ENCODE results near the gene FGF11. TPM values are rescaled to one million over a fixed set of nuclear protein-coding genes. Genes with fewer than 3 reads are reported as not detected.
A peak's percentile ranks its signal among the peaks of the same experiment; 100 is the strongest.

The FGF11 gene
- total and polyA plus RNA-seq, 2 experiments from 2014 or later: 0.36 TPM; not detected in 1

GRCh38 chr17:7476951-7477350 is 37.6 kb downstream of the FGF11 start:
- Histone ChIP-seq H3K9me3 (ENCODE audit: low read depth) (no peaks in the 10 kb centered on the region), H3K27ac (peak overlapping the region; percentile 99), H2AFZ (no peak overlapping the region), H3K4me2 (ENCODE audit: unreplicated experiment) (peak overlapping the region; percentile 98), H3K79me2 (ENCODE audit: insufficient read depth) (peaks cover 97% of the 10 kb centered on the region), H3K9ac (peak overlapping the region; percentile 99), H4K20me1 (ENCODE audit: insufficient read depth) (peaks cover 5% of the 10 kb centered on the region; the same call in 1 of the 2 replicates), H3K4me1 (ENCODE audit: insufficient read depth) (peaks cover 31% of the 10 kb centered on the region), H3K36me3 (ENCODE audit: low read depth) (no peaks in the 10 kb centered on the region), H3K9me2 (ENCODE audit: insufficient read depth) (no peaks in the 10 kb centered on the region), H3K4me3 (peak overlapping the region; percentile 79), H3F3A (ENCODE audit: insufficient read depth) (peaks cover 47% of the 10 kb centered on the region), H3K27me3 (replicated peaks; ENCODE audit: insufficient read depth) (no peaks in the 10 kb centered on the region)
- in situ Hi-C loops (cut with MboI): no loop called here
- WGBS, 2 experiments (ENCODE audit: low coverage in 1 of 2, low lambda C conversion rate in 2 of 2, missing lambda C conversion rate in 2 of 2): 44 to 59% methylated on average over 5 of the region's 5 CpGs
- no peak for DNase-seq
- TF ChIP-seq EZH2phosphoT487 (IDR thresholded peaks at IDR 0.05; ENCODE audit: insufficient read depth, low read depth) (no peak), EZH2 (IDR thresholded peaks at IDR 0.05; ENCODE audit: insufficient read depth, poor library complexity, severe bottlenecking) (no peak)

DNA sequence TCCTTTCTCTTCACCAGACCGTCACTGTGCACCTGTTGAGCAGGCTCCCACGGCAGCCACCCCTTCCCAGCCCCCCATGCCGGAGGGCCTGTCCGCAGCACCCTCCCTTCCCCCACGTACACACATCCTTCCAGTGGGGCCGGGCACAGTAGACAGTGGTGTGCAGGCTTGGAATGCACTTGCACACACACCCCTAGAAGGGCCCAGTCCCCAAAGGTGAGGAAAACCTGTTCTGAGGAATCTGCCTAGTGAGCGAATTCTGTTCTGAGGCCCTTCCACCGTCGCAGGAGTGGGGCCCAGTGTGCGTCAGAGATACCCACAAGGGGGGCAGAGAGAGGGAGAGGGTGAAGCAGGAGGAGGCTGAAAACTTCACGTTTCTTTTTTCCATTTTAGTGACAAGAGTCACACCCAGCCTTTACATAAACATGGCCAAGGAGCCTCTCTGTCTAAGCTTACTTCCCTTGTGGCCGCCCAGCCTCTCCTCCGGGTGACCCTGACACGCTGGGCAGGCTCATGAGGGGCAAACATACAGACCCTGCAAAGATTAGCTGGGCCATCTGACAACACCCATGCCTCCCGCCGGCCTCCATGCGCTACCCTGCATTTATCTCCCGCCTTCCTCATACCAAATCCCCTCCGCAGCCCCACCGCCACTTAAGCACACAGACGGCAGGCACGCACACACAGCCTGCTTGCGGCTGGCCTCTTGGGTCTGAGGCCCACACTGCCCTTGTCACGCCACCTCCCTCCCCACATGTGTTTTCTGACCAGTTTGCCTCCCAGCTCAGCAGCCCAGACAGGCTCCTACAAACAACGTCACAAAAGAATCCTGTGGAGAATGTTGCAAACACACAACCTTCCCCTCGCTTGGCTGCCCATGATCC is 38.3 kb downstream of the FGF11 start:
- Histone ChIP-seq H3K4me1 (ENCODE audit: insufficient read depth) (peaks cover 31% of the 10 kb centered on the region), H3F3A (ENCODE audit: insufficient read depth) (peaks cover 47% of the 10 kb centered on the region), H3K9me2 (ENCODE audit: insufficient read depth) (no peaks in the 10 kb centered on the region), H4K20me1 (ENCODE audit: insufficient read depth) (peaks cover 5% of the 10 kb centered on the region; the same call in 1 of the 2 replicates), H3K4me2 (ENCODE audit: unreplicated experiment) (peak overlapping the region; percentile 98), H2AFZ (no peak overlapping the region), H3K4me3 (peak overlapping the region; percentile 79), H3K27me3 (replicated peaks; ENCODE audit: insufficient read depth) (no peaks in the 10 kb centered on the region), H3K9ac (peak overlapping the region; percentile 99), H3K9me3 (ENCODE audit: low read depth) (no peaks in the 10 kb centered on the region), H3K36me3 (ENCODE audit: low read depth) (no peaks in the 10 kb centered on the region), H3K79me2 (ENCODE audit: insufficient read depth) (peaks cover 94% of the 10 kb centered on the region), H3K27ac (peak overlapping the region; percentile 99)
- TF ChIP-seq EZH2phosphoT487 (IDR thresholded peaks at IDR 0.05; ENCODE audit: insufficient read depth, low read depth) (no peak), EZH2 (IDR thresholded peaks at IDR 0.05; ENCODE audit: insufficient read depth, poor library complexity, severe bottlenecking) (no peak)
- in situ Hi-C loops (cut with MboI): no loop called here
- peak; percentile 92 for DNase-seq
- 6 to 10% methylated on average over 26 of the region's 26 CpGs for WGBS, 2 experiments (ENCODE audit: low coverage in 1 of 2, low lambda C conversion rate in 2 of 2, missing lambda C conversion rate in 2 of 2)

GRCh38 chr17:7478276-7479212 is 39.2 kb downstream of the FGF11 start:
- Histone ChIP-seq H4K20me1 (ENCODE audit: insufficient read depth) (peaks cover 5% of the 10 kb centered on the region; the same call in 1 of the 2 replicates), H3K79me2 (ENCODE audit: insufficient read depth) (peaks cover 93% of the 10 kb centered on the region), H3K27ac (peak overlapping the region; percentile 99), H3K9me2 (ENCODE audit: insufficient read depth) (no peaks in the 10 kb centered on the region), H3K4me1 (ENCODE audit: insufficient read depth) (peaks cover 31% of the 10 kb centered on the region), H3F3A (ENCODE audit: insufficient read depth) (peaks cover 45% of the 10 kb centered on the region), H3K9me3 (ENCODE audit: low read depth) (no peaks in the 10 kb centered on the region), H3K36me3 (ENCODE audit: low read depth) (no peaks in the 10 kb centered on the region), H2AFZ (no peak overlapping the region), H3K4me3 (peak overlapping the region; percentile 79), H3K4me2 (ENCODE audit: unreplicated experiment) (peak overlapping the region; percentile 98), H3K9ac (peak overlapping the region; percentile 99), H3K27me3 (replicated peaks; ENCODE audit: insufficient read depth) (no peaks in the 10 kb centered on the region)
- TF ChIP-seq EZH2 (IDR thresholded peaks at IDR 0.05; ENCODE audit: insufficient read depth, poor library complexity, severe bottlenecking): no peak
- TF ChIP-seq EZH2phosphoT487 (IDR thresholded peaks at IDR 0.05; ENCODE audit: insufficient read depth, low read depth): no peak
- DNase-seq: peak; percentile 76
- in situ Hi-C loops (cut with MboI): no loop called here
- 2 to 4% methylated on average over 24 to 39 of the region's 40 CpGs for WGBS, 2 experiments (ENCODE audit: low coverage in 1 of 2, low lambda C conversion rate in 2 of 2, missing lambda C conversion rate in 2 of 2)
